Neural crest cell (in vitro differentiated cells): ENCODE data around the gene FGF7. TPM values are rescaled to one million over a fixed set of nuclear protein-coding genes. Genes with fewer than 3 reads are reported as not detected.
"Not testable (repeated sequence)": the region's sequence is repeated elsewhere in the genome, so short reads cannot be mapped to it uniquely, and the experiment has no call there.

ENCODE experiments used
- DNase-seq: peaks from one replicate; pipeline ENCODE4 v3.0.0; 2021; ENCODE audit warnings: low read depth, mixed read lengths, low spot score
- H3K27ac Mint-ChIP-seq: one replicate; pipeline ENCODE4 v1.8.0; 2021; ENCODE audit warnings: mild to moderate bottlenecking, mixed read lengths; ENCODE audit not compliant: unreplicated experiment
- H3K27me3 Mint-ChIP-seq: 2 replicates; pipeline ENCODE4 v1.8.0; 2021; ENCODE audit warnings: low read depth, mild to moderate bottlenecking, mixed read lengths
- H3K36me3 Mint-ChIP-seq: 2 replicates; pipeline ENCODE4 v1.8.0; 2021; ENCODE audit warnings: low read depth, mild to moderate bottlenecking, mixed read lengths
- H3K4me1 Mint-ChIP-seq: 2 replicates; pipeline ENCODE4 v1.8.0; 2021; ENCODE audit warnings: mixed read lengths
- H3K4me3 Mint-ChIP-seq: one replicate; pipeline ENCODE4 v1.8.0; 2021; ENCODE audit warnings: mild to moderate bottlenecking, mixed read lengths
- H3K9me3 Mint-ChIP-seq: 2 replicates; pipeline ENCODE4 v1.8.0; 2021; ENCODE audit warnings: mixed read lengths
- CTCF ChIP-seq: fragments of 200-600 bp; sonication (generic); conservative IDR thresholded peaks from 2 replicates; pipeline ENCODE4 v1.5.0; 2021; ENCODE audit warnings: antibody characterized with exemption, mild to moderate bottlenecking
- total RNA-seq: library from RNA; stranded (reverse); gene quantifications from 2 replicates; pipeline ENCODE4 v1.2.1, GENCODE V29; 2021

FGF7 gene
- total RNA-seq, 1 donor from 2014 or later, result 0.19 TPM

- no peak for TF ChIP-seq CTCF
Observed at GRCh38 chr15:49494842-49495241, 71.8 kb downstream of the FGF7 start.

GRCh38 chr15:49495993-49496753 is 73.1 kb downstream of the FGF7 start:
- no peak for TF ChIP-seq CTCF
- DNase-seq, result no peak
- Mint-ChIP-seq H3K27ac (no peak overlapping the region), H3K4me1 (no peaks in the 10 kb centered on the region), H3K27me3 (no peaks in the 10 kb centered on the region), H3K4me3 (no peak overlapping the region), H3K9me3 (peaks cover 4% of the 10 kb centered on the region), H3K36me3 (peaks cover under 1% of the 10 kb centered on the region)

More at GRCh38 chr15:49494842-49495241, 71.8 kb downstream of the FGF7 start:
- Mint-ChIP-seq H3K36me3 (no peaks in the 10 kb centered on the region), H3K27ac (no peak overlapping the region), H3K27me3 (no peaks in the 10 kb centered on the region), H3K4me3 (no peak overlapping the region), H3K4me1 (no peaks in the 10 kb centered on the region), H3K9me3 (no peaks in the 10 kb centered on the region)
- no peak for DNase-seq

GRCh38 chr15:49501586-49501985 is 78.5 kb downstream of the FGF7 start:
- Mint-ChIP-seq H3K4me1 (no peaks in the 10 kb centered on the region), H3K27me3 (no peaks in the 10 kb centered on the region), H3K4me3 (no peak overlapping the region), H3K27ac (no peak overlapping the region), H3K36me3 (peaks cover 9% of the 10 kb centered on the region), H3K9me3 (peaks cover 15% of the 10 kb centered on the region)
- no peak for TF ChIP-seq CTCF
- no peak for DNase-seq

- Mint-ChIP-seq H3K27ac (no peak overlapping the region), H3K4me3 (no peak overlapping the region), H3K9me3 (peaks cover 9% of the 10 kb centered on the region)
Observed at GRCh38 chr15:49506341-49506740, 83.3 kb downstream of the FGF7 start.

GRCh38 chr15:49507261-49507660 is 84.2 kb downstream of the FGF7 start:
- no peak for TF ChIP-seq CTCF
- Mint-ChIP-seq H3K27me3 (no peaks in the 10 kb centered on the region), H3K36me3 (peaks cover 6% of the 10 kb centered on the region), H3K4me3 (no peak overlapping the region), H3K9me3 (peaks cover 8% of the 10 kb centered on the region), H3K4me1 (no peaks in the 10 kb centered on the region), H3K27ac (no peak overlapping the region)
- DNase-seq, result no peak

More at GRCh38 chr15:49506341-49506740, 83.3 kb downstream of the FGF7 start:
- H3K27me3 Mint-ChIP-seq, result no peaks in the 10 kb centered on the region
- peaks cover 7% of the 10 kb centered on the region for H3K36me3 Mint-ChIP-seq
- no peak for TF ChIP-seq CTCF
- H3K4me1 Mint-ChIP-seq, result no peaks in the 10 kb centered on the region
- DNase-seq, result no peak

- not testable (repeated sequence) for H3K9me3 Mint-ChIP-seq, DNase-seq, H3K4me3 Mint-ChIP-seq, H3K27ac Mint-ChIP-seq, H3K4me1 Mint-ChIP-seq, H3K36me3 Mint-ChIP-seq, H3K27me3 Mint-ChIP-seq
Observed at GRCh38 chr15:49512739-49513138, 89.7 kb downstream of the FGF7 start.
